ENCODE data around the gene ASPSCR1. TPM values are rescaled to one million over a fixed set of nuclear protein-coding genes. Genes with fewer than 3 reads are reported as not detected.

The ASPSCR1 gene
- total and polyA plus RNA-seq, 3 donors from 2014 or later = 40.5 to 49.7 (median 46.2) TPM

- Histone ChIP-seq H3K36me3 (ENCODE audit: low read depth, missing control alignments) (no peaks in the 10 kb centered on the region), H3K4me3 (no peak overlapping the region), H3K27me3 (no peaks in the 10 kb centered on the region), H3K27ac (no peak overlapping the region), H3K4me1 (peaks cover 6% of the 10 kb centered on the region), H3K9me3 (no peaks in the 10 kb centered on the region)
- 94% methylated on average over 15 to 39 of the region's 39 CpGs for WGBS, 2 donors
- intact Hi-C loops (cut with DNase I; ENCODE audit: low total_unique reads) = no loop called here
- TF ChIP-seq POLR2A (IDR thresholded peaks at IDR 0.05) (no peak), CTCF (IDR thresholded peaks at IDR 0.05) (no peak)
- DNase-seq = no peak
These were observed 33.4 kb downstream of the ASPSCR1 start for GRCh38 chr17:82010575-82011525.

- DNase-seq = no peak
- intact Hi-C loops (cut with DNase I; ENCODE audit: low total_unique reads) = no loop called here
- 92% methylated on average over 17 of the region's 19 CpGs; no CpG with 5 or more reads in 1 of the 2 donors for WGBS, 2 donors
- Histone ChIP-seq H3K36me3 (ENCODE audit: low read depth, missing control alignments) (no peaks in the 10 kb centered on the region), H3K4me1 (peaks cover 6% of the 10 kb centered on the region), H3K9me3 (no peaks in the 10 kb centered on the region), H3K27me3 (no peaks in the 10 kb centered on the region), H3K27ac (no peak overlapping the region), H3K4me3 (no peak overlapping the region)
- TF ChIP-seq CTCF (IDR thresholded peaks at IDR 0.05) = no peak
- TF ChIP-seq POLR2A (IDR thresholded peaks at IDR 0.05) = no peak
These were observed 34.3 kb downstream of the ASPSCR1 start for GRCh38 chr17:82011617-82012187.

GRCh38 chr17:82012261-82012639, 34.8 kb downstream of the ASPSCR1 start:
- Histone ChIP-seq H3K27me3 (no peaks in the 10 kb centered on the region), H3K36me3 (ENCODE audit: low read depth, missing control alignments) (no peaks in the 10 kb centered on the region), H3K4me3 (no peak overlapping the region), H3K27ac (peak overlapping the region in 1 of 2 donors; percentile 43), H3K4me1 (peaks cover 6% of the 10 kb centered on the region), H3K9me3 (no peaks in the 10 kb centered on the region)
- 73 to 99% methylated on average over 10 to 20 of the region's 20 CpGs for WGBS, 2 donors
- no peak for DNase-seq
- intact Hi-C loops (cut with DNase I; ENCODE audit: low total_unique reads) = no loop called here
- TF ChIP-seq CTCF (IDR thresholded peaks at IDR 0.05) (no peak), POLR2A (IDR thresholded peaks at IDR 0.05) (no peak)

GRCh38 chr17:82012640-82013295, 35.3 kb downstream of the ASPSCR1 start:
- intact Hi-C loops (cut with DNase I; ENCODE audit: low total_unique reads) = no loop called here

More at GRCh38 chr17:82012640-82013295, 35.3 kb downstream of the ASPSCR1 start:
- no peak overlapping the region for H3K4me3 ChIP-seq
- H3K27me3 ChIP-seq = no peaks in the 10 kb centered on the region
- TF ChIP-seq CTCF (IDR thresholded peaks at IDR 0.05) (no peak), POLR2A (IDR thresholded peaks at IDR 0.05) (no peak)
- H3K9me3 ChIP-seq = no peaks in the 10 kb centered on the region
- 67 to 81% methylated on average over 10 to 17 of the region's 19 CpGs for WGBS, 2 donors
- peak overlapping the region in 1 of 2 donors; percentile 43 for H3K27ac ChIP-seq
- DNase-seq = no peak
- peaks cover 6% of the 10 kb centered on the region for H3K4me1 ChIP-seq
- no peaks in the 10 kb centered on the region for H3K36me3 ChIP-seq (ENCODE audit: low read depth, missing control alignments)

Data from testis (tissue), 3 donors.